ENCODE measurements around the gene LBHD1.

DNA sequence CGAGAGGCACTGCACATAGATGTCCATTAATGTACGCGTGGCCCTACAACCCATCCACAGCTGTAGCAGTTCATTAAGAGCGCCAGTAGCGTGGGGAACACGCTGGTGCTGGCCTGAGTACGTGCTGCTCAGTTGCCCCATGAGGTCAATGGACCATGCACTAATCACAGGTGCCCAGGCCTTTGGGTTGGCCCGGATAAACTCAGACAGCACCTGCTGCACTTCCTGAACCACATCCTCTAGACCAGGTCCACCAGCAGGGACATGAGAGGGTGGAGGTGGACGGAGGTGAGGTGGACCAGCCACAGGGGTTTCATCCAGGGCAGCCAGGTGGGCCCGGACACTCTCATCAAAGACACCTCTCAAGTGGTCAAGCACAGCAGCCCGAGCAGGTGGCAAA, 22.6 kb downstream of the LBHD1 start:
- TF ChIP-seq ELF4 (IDR thresholded peaks at IDR 0.05) (no peak), L3MBTL2 (conservative IDR thresholded peaks at IDR 0.05) (no peak), SP1 (IDR thresholded peaks at IDR 0.05) (no peak), FOXM1 (IDR thresholded peaks at IDR 0.05; ENCODE audit: borderline replicate concordance) (no peak), BHLHE40 (IDR thresholded peaks at IDR 0.05; ENCODE audit: borderline replicate concordance) (no peak), FOXK2 (IDR thresholded peaks at IDR 0.05) (no peak), NFRKB (IDR thresholded peaks at IDR 0.05) (no peak), LEF1 (IDR thresholded peaks at IDR 0.05; ENCODE audit: borderline replicate concordance) (no peak)
- TF ChIP-seq, protein P1, sequence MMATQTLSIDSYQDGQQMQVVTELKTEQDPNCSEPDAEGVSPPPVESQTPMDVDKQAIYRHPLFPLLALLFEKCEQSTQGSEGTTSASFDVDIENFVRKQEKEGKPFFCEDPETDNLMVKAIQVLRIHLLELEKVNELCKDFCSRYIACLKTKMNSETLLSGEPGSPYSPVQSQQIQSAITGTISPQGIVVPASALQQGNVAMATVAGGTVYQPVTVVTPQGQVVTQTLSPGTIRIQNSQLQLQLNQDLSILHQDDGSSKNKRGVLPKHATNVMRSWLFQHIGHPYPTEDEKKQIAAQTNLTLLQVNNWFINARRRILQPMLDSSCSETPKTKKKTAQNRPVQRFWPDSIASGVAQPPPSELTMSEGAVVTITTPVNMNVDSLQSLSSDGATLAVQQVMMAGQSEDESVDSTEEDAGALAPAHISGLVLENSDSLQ (IDR thresholded peaks at IDR 0.05): no peak

Measured in HEK293T (cell line).